HepG2 (cell line): ENCODE data around the gene WDCP. TPM values are rescaled to one million over a fixed set of nuclear protein-coding genes. Genes with fewer than 3 reads are reported as not detected.

Experiments
- AFF4 ChIP-seq: sonication (generic); formaldehyde crosslinking; IDR thresholded peaks from 2 replicates; pipeline ENCODE4 v1.4.0; 2020; ENCODE audit warnings: missing genetic modification reagents
- FOXA3 ChIP-seq: IDR thresholded peaks from 2 replicates; pipeline ENCODE4 v1.6.1; 2016; ENCODE audit warnings: missing genetic modification reagents, missing compliant biosample characterization
- GLMP ChIP-seq: sonication (generic); formaldehyde crosslinking; IDR thresholded peaks from 2 replicates; pipeline ENCODE4 v1.9.0; 2021; ENCODE audit warnings: missing genetic modification reagents, mild to moderate bottlenecking, borderline replicate concordance
- HBP1 ChIP-seq: IDR thresholded peaks from 2 replicates; pipeline ENCODE4 v1.6.1; 2016; ENCODE audit warnings: low read depth, control low read depth
- KDM2A ChIP-seq: sonication (generic); formaldehyde crosslinking; IDR thresholded peaks from 2 replicates; pipeline ENCODE4 v1.4.0; 2020; ENCODE audit warnings: low read depth, missing genetic modification reagents, borderline replicate concordance
- MYC ChIP-seq: sonication (generic); formaldehyde crosslinking; IDR thresholded peaks from 2 replicates; pipeline ENCODE4 v1.9.0; 2021; ENCODE audit warnings: missing genetic modification reagents, borderline replicate concordance
- POGZ ChIP-seq: sonication (generic); formaldehyde crosslinking; IDR thresholded peaks from 2 replicates; pipeline ENCODE4 v1.4.0; 2020; ENCODE audit warnings: mild to moderate bottlenecking, missing genetic modification reagents
- RXRB ChIP-seq: IDR thresholded peaks from 2 replicates; pipeline ENCODE4 v1.6.1; 2016; ENCODE audit warnings: borderline replicate concordance, missing genetic modification reagents, missing compliant biosample characterization
- ZC3H13 ChIP-seq: sonication (generic); formaldehyde crosslinking; IDR thresholded peaks from 2 replicates; pipeline ENCODE4 v1.8.1; 2023; ENCODE audit warnings: mild to moderate bottlenecking, missing genetic modification reagents, moderate library complexity
- ZKSCAN8 ChIP-seq: IDR thresholded peaks from 2 replicates; pipeline ENCODE4 v1.6.1; 2016; ENCODE audit warnings: borderline replicate concordance, missing genetic modification reagents, missing compliant biosample characterization
- ZNF263 ChIP-seq: sonication (generic); formaldehyde crosslinking; IDR thresholded peaks from 2 replicates; pipeline ENCODE4 v1.4.0; 2020; ENCODE audit warnings: missing genetic modification reagents
- ZNF564 ChIP-seq: sonication (generic); formaldehyde crosslinking; IDR thresholded peaks from 2 replicates; pipeline ENCODE4 v1.8.1; 2023; ENCODE audit warnings: mild to moderate bottlenecking, missing genetic modification reagents
- ZNF570 ChIP-seq: sonication (generic); formaldehyde crosslinking; IDR thresholded peaks from 2 replicates; pipeline ENCODE4 v1.4.0; 2020; ENCODE audit warnings: mild to moderate bottlenecking, missing genetic modification reagents, borderline replicate concordance
- polyA plus RNA-seq, 8 experiments: library from polyadenylated mRNA; depleted of rRNA in 3 of 8; stranded (reverse) in 7 of 8; unstranded in 1 of 8; fragments of >200 nt; fragmentation: Illumina TruSeq in 4 of 8; extraction: Trizol in 4 of 8; gene quantifications; 2 replicates each; pipeline versions ENCODE4 v1.2.1 to v1.2.3, GENCODE V29; 2011 to 2016; ENCODE audit warnings: low read depth in 4 of 8, missing spikeins in 1 of 8, mixed read lengths in 1 of 8; ENCODE audit not compliant: insufficient read depth in 1 of 8
- total RNA-seq, 5 experiments: library from RNA; depleted of rRNA; stranded (reverse); fragments of >200 nt; fragmentation: Illumina TruSeq; extraction: Trizol; gene quantifications; 2 replicates each; pipeline ENCODE4 v1.2.3, GENCODE V29; 2016; ENCODE audit warnings: low read depth in 1 of 5
- TF ChIP-seq, protein P1 (sequence below): sonication (generic); formaldehyde crosslinking; IDR thresholded peaks from 2 replicates; pipeline ENCODE4 v1.4.0; 2020; ENCODE audit warnings: missing genetic modification reagents, borderline replicate concordance
- TF ChIP-seq, protein P2 (sequence below): sonication (generic); formaldehyde crosslinking; IDR thresholded peaks from 2 replicates; pipeline ENCODE4 v1.5.1; 2020; ENCODE audit warnings: mild to moderate bottlenecking, missing genetic modification reagents

The WDCP gene
- total and polyA plus RNA-seq, 2 of the 13 experiments (the other 11 are each of a cell fraction or from before 2014, with no cell fraction given): 17.4 to 22.6 TPM

DNA sequence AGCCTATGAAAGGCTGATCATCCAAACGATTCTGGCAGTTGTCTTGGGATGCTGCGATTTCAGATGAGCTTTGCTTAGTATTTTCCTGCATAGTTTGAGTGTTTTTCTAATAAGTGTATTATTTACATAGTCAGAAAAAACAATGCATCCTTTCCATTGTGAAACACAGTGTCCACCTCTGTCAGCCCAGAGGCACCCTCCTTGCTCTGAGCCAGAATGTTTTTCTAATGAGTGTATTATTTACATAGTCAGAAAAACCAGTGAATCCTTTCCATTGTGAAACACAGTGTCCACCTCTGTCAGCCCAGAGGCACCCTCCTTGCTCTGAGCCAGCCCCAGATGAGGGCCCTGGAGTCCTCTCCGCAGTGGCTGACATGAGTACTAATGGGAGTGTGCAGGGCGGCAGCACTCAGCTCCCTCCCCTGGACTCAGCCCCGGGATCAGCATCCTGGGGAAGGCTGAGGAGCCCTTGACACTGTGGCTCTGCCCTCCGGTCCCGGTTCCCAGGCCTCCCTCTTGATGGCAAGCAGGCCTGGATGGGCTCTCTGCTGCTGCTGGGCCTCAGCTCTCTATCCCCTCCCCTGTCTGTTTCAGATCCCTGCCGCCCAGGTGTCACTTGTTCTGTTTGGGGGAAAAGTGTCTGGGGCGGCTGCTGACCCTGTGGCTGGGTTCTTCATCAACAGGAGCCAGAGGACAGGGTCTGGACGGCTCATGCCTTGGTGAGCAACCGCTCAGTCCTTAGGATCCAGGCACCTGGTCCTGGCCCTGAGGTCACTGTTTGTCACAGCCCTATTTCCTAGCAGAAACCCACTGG, 31.4 kb downstream of the WDCP start (continued):
- TF ChIP-seq HBP1: peak; percentile 45; the same call in 1 of the 2 replicates
- TF ChIP-seq ZNF263: peak; percentile 66
- peak; percentile 95 for TF ChIP-seq FOXA3
- TF ChIP-seq, protein P1, sequence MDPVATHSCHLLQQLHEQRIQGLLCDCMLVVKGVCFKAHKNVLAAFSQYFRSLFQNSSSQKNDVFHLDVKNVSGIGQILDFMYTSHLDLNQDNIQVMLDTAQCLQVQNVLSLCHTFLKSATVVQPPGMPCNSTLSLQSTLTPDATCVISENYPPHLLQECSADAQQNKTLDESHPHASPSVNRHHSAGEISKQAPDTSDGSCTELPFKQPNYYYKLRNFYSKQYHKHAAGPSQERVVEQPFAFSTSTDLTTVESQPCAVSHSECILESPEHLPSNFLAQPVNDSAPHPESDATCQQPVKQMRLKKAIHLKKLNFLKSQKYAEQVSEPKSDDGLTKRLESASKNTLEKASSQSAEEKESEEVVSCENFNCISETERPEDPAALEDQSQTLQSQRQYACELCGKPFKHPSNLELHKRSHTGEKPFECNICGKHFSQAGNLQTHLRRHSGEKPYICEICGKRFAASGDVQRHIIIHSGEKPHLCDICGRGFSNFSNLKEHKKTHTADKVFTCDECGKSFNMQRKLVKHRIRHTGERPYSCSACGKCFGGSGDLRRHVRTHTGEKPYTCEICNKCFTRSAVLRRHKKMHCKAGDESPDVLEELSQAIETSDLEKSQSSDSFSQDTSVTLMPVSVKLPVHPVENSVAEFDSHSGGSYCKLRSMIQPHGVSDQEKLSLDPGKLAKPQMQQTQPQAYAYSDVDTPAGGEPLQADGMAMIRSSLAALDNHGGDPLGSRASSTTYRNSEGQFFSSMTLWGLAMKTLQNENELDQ (CRISPR knock-in tag): 0 out of 2 replicates have a peak, but pooled peaks have one; percentile 8
- TF ChIP-seq ZC3H13 (CRISPR knock-in tag): peak; percentile 31; the same call in 1 of the 2 replicates
- peak; percentile 80; the same call in 1 of the 2 replicates for TF ChIP-seq ZKSCAN8 (CRISPR knock-in tag)
- TF ChIP-seq GLMP: no peak
- TF ChIP-seq ZNF570 (CRISPR knock-in tag): no peak
- TF ChIP-seq ZNF564: no peak
- TF ChIP-seq MYC (CRISPR knock-in tag): no peak
- peak; percentile 86 for TF ChIP-seq RXRB
- TF ChIP-seq POGZ (CRISPR knock-in tag): peak; percentile 71
- no peak; the same call in 1 of the 2 replicates for TF ChIP-seq KDM2A (CRISPR knock-in tag)
- TF ChIP-seq, protein P2, sequence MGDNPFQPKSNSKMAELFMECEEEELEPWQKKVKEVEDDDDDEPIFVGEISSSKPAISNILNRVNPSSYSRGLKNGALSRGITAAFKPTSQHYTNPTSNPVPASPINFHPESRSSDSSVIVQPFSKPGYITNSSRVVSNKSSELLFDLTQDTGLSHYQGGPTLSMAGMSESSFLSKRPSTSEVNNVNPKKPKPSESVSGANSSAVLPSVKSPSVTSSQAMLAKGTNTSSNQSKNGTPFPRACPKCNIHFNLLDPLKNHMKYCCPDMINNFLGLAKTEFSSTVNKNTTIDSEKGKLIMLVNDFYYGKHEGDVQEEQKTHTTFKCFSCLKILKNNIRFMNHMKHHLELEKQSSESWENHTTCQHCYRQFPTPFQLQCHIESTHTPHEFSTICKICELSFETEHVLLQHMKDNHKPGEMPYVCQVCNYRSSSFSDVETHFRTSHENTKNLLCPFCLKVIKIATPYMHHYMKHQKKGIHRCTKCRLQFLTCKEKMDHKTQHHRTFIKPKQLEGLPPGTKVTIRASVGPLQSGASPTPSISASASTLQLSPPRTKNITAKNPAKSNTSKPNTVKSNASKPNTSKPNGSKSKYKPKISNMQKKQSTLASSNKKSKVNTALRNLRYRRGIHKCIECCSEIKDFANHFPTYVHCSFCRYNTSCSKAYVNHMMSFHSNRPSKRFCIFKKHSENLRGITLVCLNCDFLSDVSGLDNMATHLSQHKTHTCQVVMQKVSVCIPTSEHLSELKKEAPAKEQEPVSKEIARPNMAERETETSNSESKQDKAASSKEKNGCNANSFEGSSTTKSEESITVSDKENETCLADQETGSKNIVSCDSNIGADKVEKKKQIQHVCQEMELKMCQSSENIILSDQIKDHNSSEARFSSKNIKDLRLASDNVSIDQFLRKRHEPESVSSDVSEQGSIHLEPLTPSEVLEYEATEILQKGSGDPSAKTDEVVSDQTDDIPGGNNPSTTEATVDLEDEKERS (CRISPR knock-in tag): no peak
- 0 out of 2 replicates have a peak, but pooled peaks have one; percentile 31 for TF ChIP-seq AFF4
